CD4-positive, alpha-beta T cell treated with Interleukin-12 subunit alpha and Interleukin-12 subunit beta, for 1 hour (primary cell): ENCODE results near the gene CENPI.
"Not testable (repeated sequence)": the region's sequence is repeated elsewhere in the genome, so short reads cannot be mapped to it uniquely, and the experiment has no call there.

Experiments used
- DNase-seq: peaks from one replicate; pipeline ENCODE4 v3.0.0-alpha.2; 2020

Gene CENPI

GRCh38 chrX:101097546-101098453 is at the start of gene CENPI:
CENPI (plus strand) TSS chrX:101098204; CDS start chrX:101101071, 2,867 bp downstream.
- peak; percentile 95 for DNase-seq

GRCh38 chrX:101051153-101051548 is 46.9 kb upstream of the CENPI start:
- DNase-seq = no peak

GRCh38 chrX:101051549-101052302 is 46.3 kb upstream of the CENPI start, which contains the start of gene TRMT2B:
TRMT2B (minus strand) TSS chrX:101052111; CDS start chrX:101042289, 9,822 bp downstream.
- DNase-seq = peak; percentile 81

- not testable (repeated sequence) for DNase-seq
These were observed 41.5 kb upstream of the CENPI start for GRCh38 chrX:101056551-101056950.

GRCh38 chrX:101057093-101057714 is 40.8 kb upstream of the CENPI start:
- DNase-seq = no peak

- no peak for DNase-seq
These were observed 35.8 kb upstream of the CENPI start for GRCh38 chrX:101062176-101062575.

GRCh38 chrX:101071582-101071981 is 26.4 kb upstream of the CENPI start:
- no peak for DNase-seq

GRCh38 chrX:101078716-101079598 is 19.0 kb upstream of the CENPI start, which contains the start of gene TMEM35A:
TMEM35A (plus strand) TSS chrX:101078879; CDS start chrX:101079003, 124 bp downstream.
- no peak for DNase-seq

GRCh38 chrX:101079736-101080270 is 18.2 kb upstream of the CENPI start:
- no peak for DNase-seq

- DNase-seq = no peak
These were observed 17.5 kb upstream of the CENPI start for GRCh38 chrX:101080326-101081124.

GRCh38 chrX:101081231-101081630 is 16.8 kb upstream of the CENPI start:
- no peak for DNase-seq

- no peak for DNase-seq
These were observed 6.2 kb upstream of the CENPI start for GRCh38 chrX:101091817-101092216.

- DNase-seq = no peak
These were observed 10.3 kb downstream of the CENPI start for GRCh38 chrX:101108284-101108683.

- DNase-seq = no peak
These were observed 19.7 kb downstream of the CENPI start for GRCh38 chrX:101117701-101118100.

- DNase-seq = no peak
These were observed 38.2 kb downstream of the CENPI start for GRCh38 chrX:101136235-101136634.
